HG03025 (cell line): Measurements from ENCODE around the gene BEX2.

Experiments used
- ATAC-seq: cut with Tn5 transposase; IDR thresholded peaks from one replicate; pipeline ENCODE4 v1.9.1; 2021; ENCODE audit warnings: mild to moderate bottlenecking, moderate library complexity; ENCODE audit not compliant: unreplicated experiment, low FRiP score

BEX2 gene

DNA sequence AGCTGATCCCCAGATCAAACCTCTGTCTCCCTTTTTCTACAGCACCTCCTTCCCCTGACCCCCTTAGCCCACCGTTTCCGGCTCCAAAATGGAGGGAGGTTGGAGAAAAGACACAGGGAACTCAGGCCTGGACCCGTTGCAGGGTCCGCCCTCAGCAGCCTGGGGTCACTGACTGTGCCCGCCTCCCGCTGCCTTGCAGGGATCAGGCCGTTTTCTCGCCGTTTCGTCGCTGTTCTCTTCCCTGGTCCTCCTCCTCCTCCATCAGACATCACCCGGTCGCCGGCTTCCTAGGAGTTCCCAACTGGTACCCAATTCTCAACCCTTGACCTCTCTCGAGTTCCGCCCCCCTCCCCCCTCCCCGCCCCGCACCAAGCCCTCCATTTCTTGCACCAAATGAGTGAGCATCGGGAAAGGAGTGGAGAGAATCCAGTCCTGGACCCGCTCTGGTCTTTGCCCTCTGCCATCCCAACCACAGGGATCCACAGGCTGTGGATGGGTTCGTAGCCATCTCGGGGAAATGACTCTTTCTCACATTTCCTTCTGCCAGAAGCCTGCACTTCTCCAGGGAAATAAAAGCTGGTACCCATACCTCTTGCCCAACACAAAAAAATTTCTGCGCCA, 34.7 kb downstream of the BEX2 start:
- ATAC-seq: no peak

DNA sequence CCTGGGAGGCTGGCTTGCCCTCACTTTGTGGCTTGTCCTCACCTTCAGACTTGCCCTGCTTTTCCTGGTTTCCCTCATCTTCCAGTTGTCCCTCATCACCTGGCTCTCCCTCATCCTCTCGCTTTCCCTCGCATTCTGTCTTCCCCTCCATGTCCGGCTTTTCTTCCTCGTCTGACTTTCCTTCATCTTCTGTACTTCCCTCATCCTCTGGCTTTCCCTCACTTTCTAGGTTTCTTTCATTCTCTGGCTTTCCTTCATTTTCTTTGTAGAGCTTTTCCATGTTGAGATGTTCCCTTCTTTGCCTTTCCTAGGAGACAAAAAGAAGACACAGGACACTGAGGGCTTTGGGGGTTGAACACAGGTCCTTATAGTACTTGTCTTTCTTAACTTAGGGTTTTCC, 36.5 kb downstream of the BEX2 start:
- no peak for ATAC-seq
